A549 (cell line): ENCODE data around the gene ACSF3. TPM values are rescaled to one million over a fixed set of nuclear protein-coding genes. Genes with fewer than 3 reads are reported as not detected.

Source experiments
- ATAC-seq, 2 experiments: fragments of 200-7000 bp in 1 of 2; fragments of >200 bp in 1 of 2; cut with Nextera tagmentation in 1 of 2; cut with Tn5 transposase in 1 of 2; 3 replicates each; pipeline versions ENCODE4 v1.8.0 to v1.9.1; 2018 to 2020; ENCODE audit warnings: mild to moderate bottlenecking in 1 of 2, moderate library complexity in 1 of 2
- CTCF ChIA-PET: fragments of 300-600 bp; sonication (Branson Sonifier 250); formaldehyde crosslinking; extraction: SDS; loops from one replicate; lab custom pipeline; 2021; ENCODE audit warnings: antibody characterized with exemption, inconsistent platforms; lab: Yijun Ruan, JAX
- POLR2A ChIA-PET: fragments of 350-600 bp; formaldehyde crosslinking; extraction: SDS; loops from one replicate; lab custom pipeline; 2021; ENCODE audit warnings: antibody characterized with exemption, inconsistent platforms; lab: Yijun Ruan, JAX
- DNase-seq, 2 experiments: peaks; one replicate each; pipeline versions ENCODE4 v3.0.0 to v3.0.0-alpha.2; 2011 to 2016; ENCODE audit warnings: low read depth in 1 of 2, low spot score in 1 of 2
- FAIRE-seq: peaks from 2 replicates; lab custom pipeline; 2011; peaks lifted over from hg19 to GRCh38; lab: Jason Lieb, UNC
- H3K27ac ChIP-seq, 2 experiments: fragments of >200 bp; sonication (Bioruptor Twin); formaldehyde crosslinking; 3 replicates each; pipeline ENCODE4 v1.5.1; 2016 to 2017
- H3K4me1 ChIP-seq: fragments of >200 bp; sonication (Bioruptor Twin); formaldehyde crosslinking; 3 replicates; pipeline ENCODE4 v1.6.1; 2016
- H3K4me2 ChIP-seq: fragments of >200 bp; sonication (Bioruptor Twin); formaldehyde crosslinking; 3 replicates; pipeline ENCODE4 v1.6.1; 2016
- H3K4me3 ChIP-seq: fragments of >200 bp; sonication (Bioruptor Twin); formaldehyde crosslinking; 3 replicates; pipeline ENCODE4 v1.5.1; 2016
- H3K9me3 ChIP-seq: fragments of >200 bp; sonication (Bioruptor Twin); formaldehyde crosslinking; 3 replicates; pipeline ENCODE4 v1.6.1; 2016
- BHLHE40 ChIP-seq: IDR thresholded peaks from 2 replicates; pipeline ENCODE4 v1.6.1; 2012; ENCODE audit warnings: low read depth, low read length, inconsistent platforms
- CBX8 ChIP-seq: fragments of 200-600 bp; sonication (generic); IDR thresholded peaks from 2 replicates; pipeline ENCODE4 v1.6.1; 2016
- CHD4 ChIP-seq: fragments of 200-600 bp; sonication (generic); IDR thresholded peaks from 2 replicates; pipeline ENCODE4 v1.6.1; 2016; ENCODE audit warnings: antibody characterized with exemption, mild to moderate bottlenecking, borderline replicate concordance
- CTCF ChIP-seq: fragments of >200 bp; sonication (Bioruptor Twin); formaldehyde crosslinking; IDR thresholded peaks from 3 replicates; pipeline ENCODE4 v1.5.1; 2016
- EHMT2 ChIP-seq: fragments of 200-600 bp; sonication (generic); IDR thresholded peaks from 2 replicates; pipeline ENCODE4 v1.6.1; 2016; ENCODE audit warnings: antibody characterized with exemption, low read depth, mild to moderate bottlenecking, moderate library complexity
- ELK1 ChIP-seq: fragments of 150-350 bp; IDR thresholded peaks from 2 replicates; pipeline ENCODE4 v1.6.1; 2014; ENCODE audit warnings: low read depth, mild to moderate bottlenecking, low read length
- FOSL2 ChIP-seq, 2 experiments: fragments of 450-650 bp in 1 of 2; fragments of >200 bp in 1 of 2; sonication (Bioruptor Twin) in 1 of 2; formaldehyde crosslinking; IDR thresholded peaks; 2 replicates each; pipeline versions ENCODE4 v1.5.0 to v1.6.1; 2016 to 2020; ENCODE audit warnings: mild to moderate bottlenecking in 1 of 2, moderate library complexity in 1 of 2
- HES2 ChIP-seq: fragments of >200 bp; sonication (Bioruptor Twin); formaldehyde crosslinking; IDR thresholded peaks from 2 replicates; pipeline ENCODE4 v1.6.1; 2016
- HOXB13 ChIP-seq: fragments of 250-450 bp; sonication (Bioruptor Pico); IDR thresholded peaks from 2 replicates; pipeline ENCODE4 v1.5.0; 2020; ENCODE audit warnings: low read depth, mild to moderate bottlenecking, moderate library complexity
- HOXB5 ChIP-seq: fragments of 250-450 bp; sonication (Bioruptor Pico); IDR thresholded peaks from 2 replicates; pipeline ENCODE4 v1.5.0; 2020; ENCODE audit warnings: mild to moderate bottlenecking, moderate library complexity
- KDM1A ChIP-seq: fragments of 200-600 bp; sonication (generic); IDR thresholded peaks from 2 replicates; pipeline ENCODE4 v1.6.1; 2016; ENCODE audit warnings: low read depth, mild to moderate bottlenecking
- KDM5A ChIP-seq: fragments of 200-600 bp; sonication (generic); IDR thresholded peaks from 2 replicates; pipeline ENCODE4 v1.6.1; 2016; ENCODE audit warnings: antibody characterized with exemption, mild to moderate bottlenecking
- MAX ChIP-seq: IDR thresholded peaks from 2 replicates; pipeline ENCODE4 v1.6.1; 2012
- MYC ChIP-seq: IDR thresholded peaks from 2 replicates; pipeline ENCODE4 v1.6.1; 2012; ENCODE audit warnings: mild to moderate bottlenecking, inconsistent platforms, low read length, improper control_type of control experiment, borderline replicate concordance
- NR3C1 ChIP-seq: fragments of >200 bp; sonication (Bioruptor Twin); formaldehyde crosslinking; IDR thresholded peaks from 3 replicates; pipeline ENCODE4 v1.6.1; 2017
- PBX3 ChIP-seq: IDR thresholded peaks from 2 replicates; pipeline ENCODE4 v1.6.1; 2012
- POLR2A ChIP-seq: IDR thresholded peaks from 2 replicates; pipeline ENCODE4 v1.6.1; 2012; ENCODE audit warnings: mild to moderate bottlenecking, low read length
- RAD21 ChIP-seq, 2 experiments: fragments of >200 bp in 1 of 2; sonication (Bioruptor Twin) in 1 of 2; formaldehyde crosslinking in 1 of 2; IDR thresholded peaks in 1 of 2; conservative IDR thresholded peaks in 1 of 2; 2 replicates in 1 of 2; 3 replicates in 1 of 2; pipeline ENCODE4 v1.6.1; 2012 to 2018; ENCODE audit warnings: inconsistent platforms in 1 of 2
- RARB ChIP-seq: fragments of 250-450 bp; sonication (Bioruptor Pico); IDR thresholded peaks from 2 replicates; pipeline ENCODE4 v1.8.0; 2021; ENCODE audit warnings: mild to moderate bottlenecking, moderate library complexity
- RFX5 ChIP-seq: fragments of 450-650 bp; IDR thresholded peaks from 2 replicates; pipeline ENCODE4 v1.7.1; 2014; ENCODE audit warnings: antibody characterized with exemption, mild to moderate bottlenecking, moderate library complexity
- TFCP2L1 ChIP-seq: fragments of 250-450 bp; sonication (Bioruptor Pico); IDR thresholded peaks from 2 replicates; pipeline ENCODE4 v1.5.0; 2021; ENCODE audit warnings: mild to moderate bottlenecking
- USF2 ChIP-seq: fragments of 450-650 bp; IDR thresholded peaks from 2 replicates; pipeline ENCODE4 v1.6.1; 2014; ENCODE audit warnings: antibody characterized with exemption
- ZC3H11A ChIP-seq: fragments of 450-650 bp; IDR thresholded peaks from 2 replicates; pipeline ENCODE4 v1.6.1; 2014; ENCODE audit warnings: antibody characterized with exemption, mild to moderate bottlenecking
- ZFP36 ChIP-seq: fragments of 450-650 bp; IDR thresholded peaks from 2 replicates; pipeline ENCODE4 v1.6.1; 2014; ENCODE audit warnings: borderline replicate concordance; ENCODE audit not compliant: partially characterized antibody
- ZSCAN20 ChIP-seq: fragments of 250-450 bp; sonication (Bioruptor Pico); IDR thresholded peaks from 2 replicates; pipeline ENCODE4 v1.8.0; 2022; ENCODE audit warnings: mild to moderate bottlenecking, moderate library complexity
- WGBS: methylation state at CpG from one replicate; pipeline ENCODE4 v1.1.6; 2017; ENCODE audit errors: missing lambda C conversion rate; 5-methylcytosine and 5-hydroxymethylcytosine counted together
- polyA plus RNA-seq, 4 experiments: library from polyadenylated mRNA; depleted of rRNA in 3 of 4; stranded (reverse); fragments of >200 nt; fragmentation: RNase III in 1 of 4; extraction: RNeasy Plus Mini Kit Qiagen cat#74134 plus additional on column Dnase treatment in 1 of 4; gene quantifications; 2 replicates in 3 of 4; 3 replicates in 1 of 4; pipeline ENCODE4 v1.2.3, GENCODE V29; 2011 to 2017

ACSF3 gene
- polyA plus RNA-seq, 2 of the 4 experiments (the other 2 are of a cell fraction) = 9.8 to 13.1 TPM

- FAIRE-seq = no peak
- POLR2A ChIA-PET = no interaction called here
- CTCF ChIA-PET = interaction anchor here (0.6 to 1.5 kb wide), 2 partner anchors 9 to 320 kb away, joined by 3 to 8 read pairs; no protein-coding TSS in a partner anchor
These were observed 40.6 kb downstream of the ACSF3 start for GRCh38 chr16:89134269-89134668.

GRCh38 chr16:89135166-89135565, 41.5 kb downstream of the ACSF3 start:
- POLR2A ChIA-PET = no interaction called here
- WGBS = 95% methylated on average over 7 of the region's 11 CpGs

More at GRCh38 chr16:89134269-89134668, 40.6 kb downstream of the ACSF3 start:
- Histone ChIP-seq H3K4me3 (no peak overlapping the region), H3K4me1 (no peaks in the 10 kb centered on the region), H3K9me3 (0 out of 3 replicates have a peak, but pooled peaks cover 10% of the 10 kb centered on the region), H3K27ac (no peak overlapping the region), H3K4me2 (no peak overlapping the region)
- no peak for ATAC-seq
- 93% methylated on average over 20 of the region's 20 CpGs for WGBS
- no peak for DNase-seq
- TF ChIP-seq KDM5A (no peak), USF2 (no peak), CHD4 (no peak), CTCF (no peak), NR3C1 (no peak), HOXB13 (no peak), KDM1A (no peak)

GRCh38 chr16:89135971-89136765, 42.5 kb downstream of the ACSF3 start:
- POLR2A ChIA-PET = no interaction called here
- CTCF ChIA-PET = interaction anchor here (1.8 kb wide), 1 partner anchor 31 kb away, joined by 5 read pairs; no protein-coding TSS in a partner anchor
- Histone ChIP-seq H3K4me3 (no peak overlapping the region), H3K27ac (no peak overlapping the region), H3K4me1 (no peaks in the 10 kb centered on the region), H3K4me2 (no peak overlapping the region), H3K9me3 (no peaks in the 10 kb centered on the region)
- WGBS = 90% methylated on average over 33 of the region's 35 CpGs
- DNase-seq = no peak
- ATAC-seq = no peak
- FAIRE-seq = no peak
- TF ChIP-seq ZSCAN20 (CRISPR knock-in tag) = no peak
- no peak for TF ChIP-seq FOSL2 (IDR thresholded peaks at IDR 0.05)
- no peak for TF ChIP-seq FOSL2 (CRISPR knock-in tag; IDR thresholded peaks at IDR 0.05)
- TF ChIP-seq RARB (CRISPR knock-in tag) = no peak
- no peak for TF ChIP-seq HES2
- TF ChIP-seq RFX5 = no peak
- TF ChIP-seq HOXB5 (CRISPR knock-in tag) = no peak
- no peak for TF ChIP-seq ZFP36
- TF ChIP-seq ELK1 = no peak
- TF ChIP-seq MAX = no peak
- TF ChIP-seq ZC3H11A = no peak
- TF ChIP-seq BHLHE40 = no peak

More at GRCh38 chr16:89135166-89135565, 41.5 kb downstream of the ACSF3 start:
- ATAC-seq = no peak
- Histone ChIP-seq H3K4me1 (no peaks in the 10 kb centered on the region), H3K9me3 (0 out of 3 replicates have a peak, but pooled peaks cover 5% of the 10 kb centered on the region), H3K4me2 (no peak overlapping the region), H3K4me3 (no peak overlapping the region), H3K27ac (no peak overlapping the region)
- TF ChIP-seq KDM5A = no peak
- no peak for TF ChIP-seq MYC
- TF ChIP-seq POLR2A = no peak
- no peak for TF ChIP-seq TFCP2L1
- no peak for TF ChIP-seq PBX3
- no peak for TF ChIP-seq EHMT2
- no peak for TF ChIP-seq USF2
- TF ChIP-seq RAD21 (conservative IDR thresholded peaks at IDR 0.05 in 1 of 2, IDR thresholded peaks at IDR 0.05 in 1 of 2) = no peak
- no peak for TF ChIP-seq CBX8
- TF ChIP-seq HES2 = no peak
- DNase-seq = no peak
- no peak for FAIRE-seq
- CTCF ChIA-PET = no interaction called here
